ENCODE data around the gene ZDHHC17. TPM values are rescaled to one million over a fixed set of nuclear protein-coding genes. Genes with fewer than 3 reads are reported as not detected.

ZDHHC17 gene
- total RNA-seq, 4 donors from 2014 or later: 56.7 to 163 (median 80.8) TPM

DNA sequence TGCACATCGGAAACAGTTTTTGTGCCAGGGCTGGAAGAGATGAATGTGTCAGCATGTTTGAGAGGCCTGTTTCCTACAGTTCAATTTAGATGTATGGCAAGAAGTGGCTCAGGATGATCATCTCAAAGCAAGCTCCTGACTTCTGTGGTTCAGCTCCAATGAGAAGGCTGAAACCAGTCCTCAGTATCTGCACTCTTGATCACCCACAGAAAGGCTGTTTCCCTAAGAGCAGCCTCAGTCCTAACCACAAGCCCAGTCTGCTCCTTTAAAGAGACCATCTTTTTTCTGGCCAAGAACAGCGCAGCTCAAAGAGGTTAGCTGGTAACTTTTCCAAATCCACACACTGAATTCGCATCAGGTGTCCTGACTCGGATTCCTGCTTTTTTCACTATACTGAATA, 95.7 kb downstream of the ZDHHC17 start:
- Histone ChIP-seq H3K27me3 (no peaks in the 10 kb centered on the region), H3K36me3 (peaks cover 0 to 42% (median 0%) of the 10 kb centered on the region in 3 donors), H3K4me3 (no peak overlapping the region), H3K9me3 (peaks cover 0 to 13% (median 5%) of the 10 kb centered on the region in 4 donors), H3K4me1 (peaks cover 0 to 5% (median 0%) of the 10 kb centered on the region in 4 donors), H3K27ac (no peak overlapping the region)
- TF ChIP-seq EP300 (IDR thresholded peaks at IDR 0.05) (no peak), POLR2A (IDR thresholded peaks at IDR 0.05) (no peak)
- TF ChIP-seq, protein P1, sequence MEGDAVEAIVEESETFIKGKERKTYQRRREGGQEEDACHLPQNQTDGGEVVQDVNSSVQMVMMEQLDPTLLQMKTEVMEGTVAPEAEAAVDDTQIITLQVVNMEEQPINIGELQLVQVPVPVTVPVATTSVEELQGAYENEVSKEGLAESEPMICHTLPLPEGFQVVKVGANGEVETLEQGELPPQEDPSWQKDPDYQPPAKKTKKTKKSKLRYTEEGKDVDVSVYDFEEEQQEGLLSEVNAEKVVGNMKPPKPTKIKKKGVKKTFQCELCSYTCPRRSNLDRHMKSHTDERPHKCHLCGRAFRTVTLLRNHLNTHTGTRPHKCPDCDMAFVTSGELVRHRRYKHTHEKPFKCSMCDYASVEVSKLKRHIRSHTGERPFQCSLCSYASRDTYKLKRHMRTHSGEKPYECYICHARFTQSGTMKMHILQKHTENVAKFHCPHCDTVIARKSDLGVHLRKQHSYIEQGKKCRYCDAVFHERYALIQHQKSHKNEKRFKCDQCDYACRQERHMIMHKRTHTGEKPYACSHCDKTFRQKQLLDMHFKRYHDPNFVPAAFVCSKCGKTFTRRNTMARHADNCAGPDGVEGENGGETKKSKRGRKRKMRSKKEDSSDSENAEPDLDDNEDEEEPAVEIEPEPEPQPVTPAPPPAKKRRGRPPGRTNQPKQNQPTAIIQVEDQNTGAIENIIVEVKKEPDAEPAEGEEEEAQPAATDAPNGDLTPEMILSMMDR (IDR thresholded peaks at IDR 0.05): no peak
- WGBS, 2 donors: 68 to 78% methylated on average over 4 of the region's 4 CpGs
- no peak for DNase-seq (ENCODE audit: low spot score in 2 of 2)

DNA sequence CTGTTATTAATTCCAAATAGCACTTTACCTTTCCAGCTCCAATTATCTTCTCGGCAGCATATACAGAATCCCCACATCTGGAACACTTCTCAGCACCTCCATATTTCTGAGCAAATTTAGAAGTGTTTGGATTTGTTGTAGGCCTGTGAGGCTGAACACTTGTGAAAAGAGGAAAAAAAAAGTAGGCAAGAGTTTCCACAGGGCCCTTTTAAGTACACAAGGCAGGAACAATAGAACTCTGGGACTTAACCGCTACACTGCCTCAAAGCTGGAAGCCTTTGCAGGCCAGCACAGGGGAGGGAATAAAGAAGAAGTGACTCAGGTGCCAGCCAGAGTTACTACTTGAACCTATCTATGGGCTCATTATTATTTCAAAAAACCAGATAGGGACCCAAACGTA, 96.3 kb downstream of the ZDHHC17 start:
- Histone ChIP-seq H3K4me1 (peaks cover 0 to 5% (median 0%) of the 10 kb centered on the region in 4 donors), H3K4me3 (no peak overlapping the region), H3K36me3 (peaks cover 0 to 37% (median 0%) of the 10 kb centered on the region in 3 donors), H3K9me3 (peaks cover 0 to 13% (median 5%) of the 10 kb centered on the region in 4 donors), H3K27me3 (no peaks in the 10 kb centered on the region), H3K27ac (no peak overlapping the region)
- TF ChIP-seq EP300 (IDR thresholded peaks at IDR 0.05) (no peak), POLR2A (IDR thresholded peaks at IDR 0.05) (no peak)
- TF ChIP-seq, protein P1 (IDR thresholded peaks at IDR 0.05): no peak
- DNase-seq (ENCODE audit: low spot score in 2 of 2): no peak
- WGBS, 2 donors: 77 to 79% methylated on average over 3 of the region's 3 CpGs

DNA sequence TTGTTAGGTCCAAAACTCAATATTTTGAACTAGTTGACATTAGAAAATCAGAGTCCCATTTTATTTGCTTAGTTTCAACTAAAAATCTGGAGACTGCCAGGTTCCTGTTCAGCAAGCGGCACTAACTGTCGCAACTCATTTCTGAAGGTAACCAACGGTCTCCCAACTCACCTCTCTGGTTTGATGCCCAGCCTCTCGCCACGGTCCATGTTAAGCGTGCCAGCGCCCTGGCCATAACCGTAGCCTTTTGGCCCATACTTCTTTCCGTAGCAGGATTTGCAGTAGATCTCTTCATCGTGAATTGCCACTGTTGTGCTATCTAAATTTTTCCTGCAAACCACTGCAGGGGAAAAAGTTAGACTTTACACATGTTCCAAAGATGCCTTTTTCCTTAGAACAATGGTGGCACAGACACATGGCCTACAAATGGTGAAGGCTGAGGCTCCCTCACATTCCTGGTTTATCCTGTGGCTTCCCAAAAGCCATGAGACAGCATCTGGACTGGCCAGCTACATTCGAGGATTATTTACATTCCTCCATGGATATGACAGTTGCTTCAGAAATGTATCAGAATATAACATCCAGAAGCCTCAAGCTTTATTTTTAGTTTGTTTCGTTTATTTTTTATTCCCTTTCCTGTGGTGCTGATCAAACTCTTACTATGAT, 99.2 kb downstream of the ZDHHC17 start:
- no peaks in the 10 kb centered on the region for H3K9me3 ChIP-seq
- peaks cover 0 to 10% (median 0%) of the 10 kb centered on the region in 4 donors for H3K4me1 ChIP-seq
- no peak overlapping the region for H3K27ac ChIP-seq
- WGBS, 2 donors: 78 to 82% methylated on average over 12 of the region's 12 CpGs
- no peaks in the 10 kb centered on the region for H3K27me3 ChIP-seq
- no peak overlapping the region for H3K4me3 ChIP-seq
- H3K36me3 ChIP-seq: peaks cover 0 to 10% (median 0%) of the 10 kb centered on the region in 3 donors
- no peak for DNase-seq (ENCODE audit: low spot score in 2 of 2)
- TF ChIP-seq, protein P1 (IDR thresholded peaks at IDR 0.05): no peak
- TF ChIP-seq EP300 (IDR thresholded peaks at IDR 0.05): no peak
- TF ChIP-seq POLR2A (IDR thresholded peaks at IDR 0.05): no peak

DNA sequence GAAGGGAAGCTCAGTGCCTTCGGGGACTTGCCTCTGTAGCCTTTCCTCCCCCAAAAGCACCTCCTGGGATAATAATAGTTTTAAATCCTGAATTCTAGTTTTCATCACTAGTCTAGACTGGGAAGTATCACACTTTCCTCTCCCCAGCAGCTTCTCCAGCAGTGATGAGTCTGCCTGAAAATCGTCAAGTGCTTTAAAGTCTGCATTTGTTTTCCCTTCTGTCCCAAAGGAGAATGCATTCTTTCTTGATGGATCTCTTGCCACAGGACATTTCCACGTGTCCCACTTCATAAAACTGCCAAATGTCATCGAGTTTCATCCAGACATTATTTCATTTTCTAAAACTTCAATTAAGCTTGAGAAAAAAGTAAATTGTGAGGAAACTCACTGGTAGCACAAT, 99.9 kb downstream of the ZDHHC17 start:
- H3K27me3 ChIP-seq: no peaks in the 10 kb centered on the region
- DNase-seq (ENCODE audit: low spot score in 2 of 2): no peak
- peaks cover 0 to 10% (median 0%) of the 10 kb centered on the region in 4 donors for H3K4me1 ChIP-seq
- peaks cover 0 to 10% (median 0%) of the 10 kb centered on the region in 3 donors for H3K36me3 ChIP-seq
- no peaks in the 10 kb centered on the region for H3K9me3 ChIP-seq
- TF ChIP-seq POLR2A (IDR thresholded peaks at IDR 0.05) (no peak), EP300 (IDR thresholded peaks at IDR 0.05) (no peak)
- TF ChIP-seq, protein P1 (IDR thresholded peaks at IDR 0.05): no peak
- WGBS, 2 donors: 29 to 37% methylated on average over 4 of the region's 4 CpGs
- H3K27ac ChIP-seq: no peak overlapping the region
- no peak overlapping the region for H3K4me3 ChIP-seq

DNA sequence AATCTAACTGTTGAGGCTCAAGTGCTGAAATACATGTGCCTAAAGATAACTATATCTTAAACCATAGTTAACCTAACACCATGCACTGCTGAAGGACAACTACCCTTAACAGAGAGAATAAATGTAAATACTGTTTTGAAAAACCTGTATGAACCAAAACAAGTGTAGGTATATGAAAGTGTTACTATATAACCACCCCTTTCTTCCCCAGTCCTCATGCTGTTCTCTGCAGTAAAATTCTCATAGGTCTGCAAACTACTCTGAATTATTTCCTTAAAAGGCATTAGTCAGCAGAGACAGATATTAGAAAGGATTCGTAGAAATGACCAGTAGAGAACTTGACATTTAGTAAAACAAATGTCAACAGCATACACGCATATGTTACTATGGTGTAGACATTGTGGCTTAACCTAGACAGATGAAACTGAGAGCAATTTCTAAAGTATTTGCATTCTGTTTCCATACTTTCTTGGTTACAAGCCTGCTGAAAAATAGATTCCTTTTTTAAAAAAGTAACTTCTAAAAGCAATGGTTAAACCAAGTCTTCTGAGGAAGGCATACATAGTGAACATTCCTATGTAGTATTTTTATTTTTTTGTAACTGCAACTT, 101.0 kb downstream of the ZDHHC17 start:
- DNase-seq (ENCODE audit: low spot score in 2 of 2): no peak
- TF ChIP-seq, protein P1 (IDR thresholded peaks at IDR 0.05): no peak
- TF ChIP-seq POLR2A (IDR thresholded peaks at IDR 0.05) (no peak), EP300 (IDR thresholded peaks at IDR 0.05) (no peak)
- Histone ChIP-seq H3K27ac (no peak overlapping the region), H3K27me3 (no peaks in the 10 kb centered on the region), H3K9me3 (no peaks in the 10 kb centered on the region), H3K4me1 (peaks cover 0 to 10% (median 0%) of the 10 kb centered on the region in 4 donors), H3K4me3 (no peak overlapping the region), H3K36me3 (no peaks in the 10 kb centered on the region)
- WGBS, 2 donors: 43 to 45% methylated on average over 2 of the region's 2 CpGs

Data from tibial nerve (tissue), 4 donors.